MCF 10A (cell line): ENCODE results near the gene RFX3. TPM values are rescaled to one million over a fixed set of nuclear protein-coding genes. Genes with fewer than 3 reads are reported as not detected.

Experiments used
- BruUV-seq: library from RNA; stranded (reverse); fragments of 400-500 nt; replicated peaks from 2 replicates; lab custom pipeline; 2021; lab: Mats Ljungman, UMichigan
- CTCF ChIA-PET: fragments of 300-600 bp; sonication (Branson Sonifier 250); formaldehyde crosslinking; extraction: SDS; loops from one replicate; lab custom pipeline; 2021; ENCODE audit warnings: antibody characterized with exemption, inconsistent platforms; lab: Yijun Ruan, JAX
- POLR2A ChIA-PET: fragments of 300-600, 350-650 bp; sonication (Branson Sonifier 250); formaldehyde crosslinking; extraction: SDS; loops from one replicate; lab custom pipeline; 2020; ENCODE audit warnings: antibody characterized with exemption, inconsistent platforms; lab: Yijun Ruan, JAX
- DNase-seq: peaks from one replicate; pipeline ENCODE4 v3.0.0-alpha.2; 2018; ENCODE audit not compliant: unreplicated experiment
- H3K27ac Mint-ChIP-seq: one replicate; pipeline ENCODE4 v1.8.0; 2022; ENCODE audit warnings: mild to moderate bottlenecking, low read depth, mixed read lengths; ENCODE audit not compliant: unreplicated experiment
- H3K27me3 Mint-ChIP-seq: one replicate; pipeline ENCODE4 v1.8.0; 2022; ENCODE audit warnings: mixed read lengths; ENCODE audit not compliant: insufficient read depth, unreplicated experiment
- H3K36me3 Mint-ChIP-seq: one replicate; pipeline ENCODE4 v1.8.0; 2022; ENCODE audit warnings: mild to moderate bottlenecking, moderate library complexity, mixed read lengths; ENCODE audit not compliant: insufficient read depth, unreplicated experiment
- H3K4me1 Mint-ChIP-seq: one replicate; pipeline ENCODE4 v1.8.0; 2022; ENCODE audit warnings: mixed read lengths; ENCODE audit not compliant: insufficient read depth, unreplicated experiment
- H3K4me3 Mint-ChIP-seq: one replicate; pipeline ENCODE4 v1.8.0; 2022; ENCODE audit warnings: mild to moderate bottlenecking, moderate library complexity, mixed read lengths; ENCODE audit not compliant: unreplicated experiment
- H3K9me3 Mint-ChIP-seq: one replicate; pipeline ENCODE4 v1.8.0; 2022; ENCODE audit warnings: mixed read lengths; ENCODE audit not compliant: unreplicated experiment
- CTCF ChIP-seq: fragments of 200-600 bp; IDR thresholded peaks from one replicate; pipeline ENCODE4 v1.8.0; 2022; ENCODE audit warnings: antibody characterized with exemption, mild to moderate bottlenecking; ENCODE audit not compliant: unreplicated experiment
- intact Hi-C: fragments of 100-400 bp; cut with micrococcal nuclease; formaldehyde crosslinking; loops from 2 replicates; pipeline ENCODE4 v1.14.1; 2022
- total RNA-seq: library from RNA; stranded (reverse); gene quantifications from 2 replicates; pipeline ENCODE4 v1.2.3, GENCODE V29; 2022

Gene RFX3
- total RNA-seq, 1 experiment from 2014 or later: 9.7 TPM

GRCh38 chr9:3419893-3420292 is 105.9 kb downstream of the RFX3 start:
- Mint-ChIP-seq H3K9me3 (no peaks in the 10 kb centered on the region), H3K27me3 (no peaks in the 10 kb centered on the region), H3K27ac (no peak overlapping the region), H3K36me3 (no peaks in the 10 kb centered on the region), H3K4me3 (no peak overlapping the region), H3K4me1 (no peaks in the 10 kb centered on the region)
- no peak for TF ChIP-seq CTCF
- ChIA-PET CTCF (interaction anchor here (0.6 kb wide), 1 partner anchor 883 kb away, joined by 3 read pairs; no protein-coding TSS in a partner anchor), POLR2A (interaction anchor here (1.9 kb wide), 1 partner anchor 14 kb away, joined by 4 read pairs; no protein-coding TSS in a partner anchor)
- no peak for DNase-seq
- BruUV-seq: no TSS peak
- intact Hi-C loops: no loop called here

- DNase-seq: no peak
- Mint-ChIP-seq H3K9me3 (no peaks in the 10 kb centered on the region), H3K27me3 (no peaks in the 10 kb centered on the region), H3K36me3 (no peaks in the 10 kb centered on the region), H3K27ac (no peak overlapping the region), H3K4me3 (no peak overlapping the region), H3K4me1 (no peaks in the 10 kb centered on the region)
- BruUV-seq: no TSS peak
- TF ChIP-seq CTCF: no peak
- POLR2A ChIA-PET: no interaction called here
- CTCF ChIA-PET: no interaction called here
- intact Hi-C loops: no loop called here
Observed at GRCh38 chr9:3415906-3416305, 109.9 kb downstream of the RFX3 start.

GRCh38 chr9:3413984-3414383 is 111.8 kb downstream of the RFX3 start:
- no peaks in the 10 kb centered on the region for H3K9me3 Mint-ChIP-seq
- BruUV-seq: no TSS peak
- no peaks in the 10 kb centered on the region for H3K4me1 Mint-ChIP-seq
- ChIA-PET CTCF (interaction anchor here (0.7 to 1.5 kb wide), 2 partner anchors 20 to 27 kb away, joined by 3 to 5 read pairs; no protein-coding TSS in a partner anchor), POLR2A (interaction anchor here (0.7 to 1.1 kb wide), 2 partner anchors 9 to 645 kb away, joined by 3 read pairs; no protein-coding TSS in a partner anchor)
- H3K27ac Mint-ChIP-seq: no peak overlapping the region
- peaks cover 7% of the 10 kb centered on the region for H3K36me3 Mint-ChIP-seq
- H3K27me3 Mint-ChIP-seq: no peaks in the 10 kb centered on the region
- no peak overlapping the region for H3K4me3 Mint-ChIP-seq
- DNase-seq: no peak
- no peak for TF ChIP-seq CTCF
- intact Hi-C loops: no loop called here

- Mint-ChIP-seq H3K27ac (no peak overlapping the region), H3K36me3 (peaks cover 7% of the 10 kb centered on the region)
- CTCF ChIA-PET: interaction anchor here (1.3 kb wide), 1 partner anchor 31 kb away, joined by 5 read pairs; no protein-coding TSS in a partner anchor
Observed at GRCh38 chr9:3410461-3410860, 115.3 kb downstream of the RFX3 start.

More at GRCh38 chr9:3410461-3410860, 115.3 kb downstream of the RFX3 start:
- Mint-ChIP-seq H3K9me3 (no peaks in the 10 kb centered on the region), H3K4me1 (no peaks in the 10 kb centered on the region), H3K27me3 (no peaks in the 10 kb centered on the region), H3K4me3 (no peak overlapping the region)
- TF ChIP-seq CTCF: no peak
- intact Hi-C loops: no loop called here
- no TSS peak for BruUV-seq
- POLR2A ChIA-PET: interaction anchor here (0.6 to 1.8 kb wide), 3 partner anchors 9 to 27 kb away, joined by 3 to 7 read pairs (median 4); no protein-coding TSS in a partner anchor
- DNase-seq: no peak
